ENCODE results near the gene PID1. TPM values are rescaled to one million over a fixed set of nuclear protein-coding genes. Genes with fewer than 3 reads are reported as not detected.

Gene PID1
- total RNA-seq, 1 donor from 2014 or later, result 0.34 TPM

- Mint-ChIP-seq H3K36me3 (ENCODE audit: insufficient read depth) (no peaks in the 10 kb centered on the region), H3K27me3 (peaks cover 8% of the 10 kb centered on the region), H3K9me3 (ENCODE audit: low read depth) (peaks cover 4% of the 10 kb centered on the region), H3K4me3 (ENCODE audit: low read depth) (no peak overlapping the region), H3K27ac (no peak overlapping the region), H3K4me1 (ENCODE audit: low read depth) (peaks cover 4% of the 10 kb centered on the region)
- no peak for TF ChIP-seq CTCF (IDR thresholded peaks at IDR 0.05; ENCODE audit: unreplicated experiment)
- no peak for DNase-seq (ENCODE audit: low spot score, unreplicated experiment)
Observed at GRCh38 chr2:229129738-229130371, 141.2 kb downstream of the PID1 start.

GRCh38 chr2:229127471-229127870, 143.6 kb downstream of the PID1 start:
- peaks cover 6% of the 10 kb centered on the region for H3K27me3 Mint-ChIP-seq
- no peak for DNase-seq (ENCODE audit: low spot score, unreplicated experiment)
- H3K9me3 Mint-ChIP-seq (ENCODE audit: low read depth), result peaks cover 4% of the 10 kb centered on the region
- no peak overlapping the region for H3K27ac Mint-ChIP-seq
- H3K36me3 Mint-ChIP-seq (ENCODE audit: insufficient read depth), result no peaks in the 10 kb centered on the region
- H3K4me1 Mint-ChIP-seq (ENCODE audit: low read depth), result peaks cover 4% of the 10 kb centered on the region
- no peak for TF ChIP-seq CTCF (IDR thresholded peaks at IDR 0.05; ENCODE audit: unreplicated experiment)
- no peak overlapping the region for H3K4me3 Mint-ChIP-seq (ENCODE audit: low read depth)

- TF ChIP-seq CTCF (IDR thresholded peaks at IDR 0.05; ENCODE audit: unreplicated experiment), result no peak
- H3K27ac Mint-ChIP-seq, result no peak overlapping the region
- H3K4me3 Mint-ChIP-seq (ENCODE audit: low read depth), result no peak overlapping the region
- H3K27me3 Mint-ChIP-seq, result peaks cover 6% of the 10 kb centered on the region
- H3K4me1 Mint-ChIP-seq (ENCODE audit: low read depth), result peaks cover 4% of the 10 kb centered on the region
- H3K9me3 Mint-ChIP-seq (ENCODE audit: low read depth), result peaks cover 4% of the 10 kb centered on the region
- no peak for DNase-seq (ENCODE audit: low spot score, unreplicated experiment)
- H3K36me3 Mint-ChIP-seq (ENCODE audit: insufficient read depth), result no peaks in the 10 kb centered on the region
Observed at GRCh38 chr2:229126066-229126465, 145.0 kb downstream of the PID1 start.

GRCh38 chr2:229124136-229124535, 147.0 kb downstream of the PID1 start:
- Mint-ChIP-seq H3K4me1 (ENCODE audit: low read depth) (peaks cover 4% of the 10 kb centered on the region), H3K27ac (no peak overlapping the region), H3K4me3 (ENCODE audit: low read depth) (no peak overlapping the region), H3K36me3 (ENCODE audit: insufficient read depth) (no peaks in the 10 kb centered on the region), H3K27me3 (peaks cover 3% of the 10 kb centered on the region), H3K9me3 (ENCODE audit: low read depth) (peaks cover 4% of the 10 kb centered on the region)
- DNase-seq (ENCODE audit: low spot score, unreplicated experiment), result no peak
- TF ChIP-seq CTCF (IDR thresholded peaks at IDR 0.05; ENCODE audit: unreplicated experiment), result no peak

GRCh38 chr2:229118927-229119326, 152.2 kb downstream of the PID1 start:
- no peaks in the 10 kb centered on the region for H3K36me3 Mint-ChIP-seq (ENCODE audit: insufficient read depth)
- no peaks in the 10 kb centered on the region for H3K9me3 Mint-ChIP-seq (ENCODE audit: low read depth)
- no peak overlapping the region for H3K4me3 Mint-ChIP-seq (ENCODE audit: low read depth)
- H3K27ac Mint-ChIP-seq, result no peak overlapping the region
- no peak for DNase-seq (ENCODE audit: low spot score, unreplicated experiment)
- H3K4me1 Mint-ChIP-seq (ENCODE audit: low read depth), result no peaks in the 10 kb centered on the region
- no peaks in the 10 kb centered on the region for H3K27me3 Mint-ChIP-seq
- no peak for TF ChIP-seq CTCF (IDR thresholded peaks at IDR 0.05; ENCODE audit: unreplicated experiment)

All from progenitor cell of endocrine pancreas (in vitro differentiated cells).